SHP77 (cell line): Measurements from ENCODE around the gene STPG2.
"Not testable (repeated sequence)": the region's sequence is repeated elsewhere in the genome, so short reads cannot be mapped to it uniquely, and the experiment has no call there.

Source experiments
- DNase-seq, 2 experiments: peaks; one replicate each; lab custom pipeline; 2025; lab: John Stamatoyannopoulos, UW

The STPG2 gene

DNA sequence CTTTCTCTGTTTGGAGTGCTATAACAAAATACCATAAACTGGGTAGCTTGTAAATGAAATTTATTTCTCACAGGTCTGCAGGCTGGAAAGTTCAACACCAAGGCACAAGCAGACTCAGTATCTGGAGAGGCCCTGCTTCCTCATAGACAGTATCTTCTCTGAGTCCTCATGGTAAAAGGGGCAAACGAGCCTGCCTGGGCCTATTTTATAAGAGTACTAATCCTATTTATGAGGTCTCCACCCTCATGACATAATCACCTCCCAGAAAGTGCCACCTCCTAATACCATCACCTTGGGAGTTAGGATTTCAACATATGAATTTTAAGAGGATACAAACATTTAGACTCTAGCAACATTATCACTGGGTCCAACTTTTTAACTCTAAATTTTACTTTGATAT lies 200.3 kb downstream of the STPG2 start:
- no peak for DNase-seq

DNA sequence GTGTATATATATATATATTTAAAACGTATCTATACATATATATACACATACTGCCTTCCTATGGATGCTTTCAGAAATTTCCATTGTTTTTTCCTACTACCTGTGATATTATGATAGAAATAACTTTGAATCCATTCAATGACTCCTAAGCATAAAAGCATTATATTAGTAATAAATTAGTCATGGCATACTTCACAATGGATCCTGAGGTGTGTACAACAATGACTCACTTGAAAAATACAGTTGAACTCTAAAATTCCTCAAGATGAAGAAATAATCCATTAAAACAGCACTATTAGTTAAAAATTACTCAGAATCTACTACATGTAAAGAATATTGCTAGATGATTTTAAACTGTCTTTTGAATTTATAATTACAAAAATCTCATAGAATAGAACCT lies 201.1 kb downstream of the STPG2 start:
- DNase-seq: no peak

DNA sequence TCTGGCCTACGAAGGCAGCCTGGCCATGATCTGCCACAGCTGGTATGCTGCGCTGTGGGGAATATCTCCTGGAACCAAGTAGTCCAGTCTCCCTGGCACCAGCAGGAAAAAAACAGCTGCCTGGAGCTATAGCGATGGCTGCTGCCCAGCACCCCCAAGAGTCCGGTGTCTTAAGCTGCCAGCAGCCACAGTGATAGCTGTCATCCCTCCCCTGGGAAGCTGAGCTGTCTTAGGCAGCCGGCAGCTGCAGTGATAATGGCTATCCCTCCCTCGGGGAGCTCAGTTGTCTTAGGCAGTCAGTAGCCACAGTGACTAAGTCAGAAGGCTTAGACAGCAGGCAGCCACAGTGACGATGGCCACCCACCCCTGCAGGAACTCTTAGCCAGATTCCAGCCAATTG lies 205.1 kb downstream of the STPG2 start:
- DNase-seq: no peak

DNA sequence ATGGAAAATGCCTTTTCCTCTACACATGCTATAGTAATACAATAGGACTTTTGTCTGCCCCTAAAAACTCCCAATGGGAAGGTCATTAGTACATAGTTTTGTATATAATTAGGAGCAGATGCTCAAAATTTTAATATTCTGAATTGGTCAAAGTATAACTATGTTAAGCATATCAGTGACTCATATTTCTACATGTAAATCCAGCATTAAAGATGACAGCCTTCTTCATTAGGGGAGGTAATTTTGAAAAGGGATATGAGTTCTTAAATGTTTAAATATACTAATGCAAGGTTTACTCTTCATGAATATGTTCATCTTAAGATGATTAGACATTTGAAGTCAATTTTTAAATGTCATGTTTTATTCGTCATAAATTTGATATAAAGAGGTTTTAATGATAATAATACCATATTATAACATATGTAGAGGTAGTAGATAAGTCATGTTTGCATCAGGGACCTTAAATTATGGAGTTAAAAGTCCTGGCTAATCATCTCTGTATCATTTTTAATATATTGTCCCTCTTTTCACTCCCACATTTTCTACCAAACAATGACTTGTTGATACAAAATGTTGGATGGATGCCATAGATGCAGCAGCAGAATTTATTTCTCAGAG lies 218.8 kb downstream of the STPG2 start:
- no peak for DNase-seq

DNA sequence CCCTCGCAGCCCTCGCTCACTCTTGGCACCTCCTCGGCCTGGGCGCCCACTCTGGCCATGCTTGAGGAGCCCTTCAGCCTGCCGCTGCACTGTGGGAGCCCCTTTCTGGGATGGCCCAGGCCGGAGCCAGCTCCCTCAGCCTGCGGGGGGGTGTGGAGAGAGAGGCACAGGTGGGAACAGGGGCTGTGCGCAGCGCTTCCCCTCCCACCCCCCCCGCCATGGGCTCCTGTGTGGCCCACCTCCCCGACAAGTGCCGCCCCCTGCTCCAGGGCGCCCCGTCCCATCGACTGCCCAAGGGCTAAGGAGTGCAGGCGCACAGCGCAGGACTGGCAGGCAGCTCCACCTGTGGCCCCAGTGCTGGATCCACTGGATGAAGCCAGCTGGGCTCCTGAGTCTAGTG lies 220.2 kb downstream of the STPG2 start:
- no peak for DNase-seq

GRCh38 chr4:97917115-97917514 lies 226.2 kb downstream of the STPG2 start:
- DNase-seq: no peak

- DNase-seq: no peak
These were observed 231.1 kb downstream of the STPG2 start for GRCh38 chr4:97912156-97912555.

- no peak for DNase-seq
These were observed 231.9 kb downstream of the STPG2 start for GRCh38 chr4:97911236-97911906.

- no peak for DNase-seq
These were observed 233.3 kb downstream of the STPG2 start for GRCh38 chr4:97910005-97910404.

GRCh38 chr4:97903436-97904189 lies 239.7 kb downstream of the STPG2 start:
- not testable (repeated sequence) for DNase-seq

DNA sequence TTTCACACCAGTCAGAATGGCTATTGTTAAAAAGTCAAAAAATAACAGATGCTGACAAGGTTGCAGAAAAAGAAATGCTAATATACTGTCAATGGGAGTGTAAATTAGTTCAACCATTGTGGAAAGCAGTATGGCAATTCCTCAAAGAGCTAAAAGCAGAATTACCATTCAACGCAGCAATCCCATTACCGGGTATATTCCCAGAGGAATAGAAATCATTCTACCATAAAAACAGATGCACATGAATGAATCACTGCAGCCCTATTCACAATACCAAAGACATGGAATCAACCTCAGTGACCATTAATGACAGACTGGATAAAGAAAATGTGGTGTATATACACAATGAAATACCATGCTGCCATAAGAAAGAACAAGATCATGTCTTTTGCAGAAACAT lies 243.0 kb downstream of the STPG2 start:
- no peak for DNase-seq

GRCh38 chr4:97892592-97893266 lies 250.5 kb downstream of the STPG2 start:
- no peak for DNase-seq

DNA sequence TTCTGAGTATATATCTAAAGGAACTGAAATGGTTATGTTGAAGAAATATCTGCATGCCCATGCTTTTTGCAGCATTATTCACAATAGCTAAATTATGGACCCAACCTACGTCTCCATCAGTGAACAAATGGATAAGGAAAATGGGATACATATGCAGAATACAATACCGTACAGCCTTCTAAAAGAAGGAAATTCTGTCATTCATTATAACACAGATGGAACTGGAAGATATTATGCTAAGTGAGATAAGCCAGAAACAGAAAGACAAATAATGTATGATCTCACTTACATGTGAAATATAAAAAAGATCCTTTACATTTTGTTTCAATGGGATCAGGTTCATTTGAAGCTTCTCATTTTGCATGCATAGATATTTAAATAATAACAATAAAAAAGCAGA lies 263.3 kb downstream of the STPG2 start:
- DNase-seq: no peak

DNA sequence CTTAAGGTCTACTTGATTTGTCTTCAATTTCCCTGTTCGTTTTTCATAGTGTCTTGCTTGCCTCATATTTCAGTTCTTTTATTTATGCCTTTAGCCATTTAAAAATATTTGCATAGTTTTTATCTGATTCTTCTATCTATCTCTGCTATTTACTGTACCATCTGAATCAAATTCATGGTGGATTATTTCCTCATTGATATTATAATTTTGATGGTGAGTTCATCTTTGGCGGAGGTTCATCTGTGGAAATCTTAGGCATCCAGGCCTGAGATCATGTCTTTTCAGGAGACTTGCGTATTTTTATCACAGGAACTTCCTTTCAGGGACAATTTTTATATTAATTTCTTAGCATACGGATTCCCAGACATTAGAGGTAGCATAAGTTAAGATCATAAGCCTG lies 275.2 kb downstream of the STPG2 start:
- no peak for DNase-seq

GRCh38 chr4:97867557-97868091 lies 275.7 kb downstream of the STPG2 start:
- DNase-seq: no peak

GRCh38 chr4:97866821-97867556 lies 276.3 kb downstream of the STPG2 start:
- no peak for DNase-seq

DNA sequence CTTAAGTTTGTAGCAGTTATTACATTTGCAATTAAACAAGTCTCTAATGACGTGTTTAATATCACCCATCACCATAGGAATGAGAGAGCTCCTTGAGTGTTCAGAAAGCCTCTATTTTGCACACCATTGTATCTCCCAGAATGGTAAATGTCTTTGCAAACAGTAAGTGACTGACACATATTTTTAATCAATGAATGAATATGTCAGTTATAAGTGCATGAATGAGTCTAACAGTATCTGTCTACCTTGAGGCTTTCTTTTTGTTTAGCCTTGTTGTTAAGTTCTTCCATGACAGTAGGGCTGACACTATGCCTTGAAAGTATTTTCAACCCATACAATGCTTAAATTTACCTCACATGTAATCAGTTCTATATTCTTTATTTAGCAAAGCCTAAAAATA lies 292.2 kb downstream of the STPG2 start:
- DNase-seq: no peak

DNA sequence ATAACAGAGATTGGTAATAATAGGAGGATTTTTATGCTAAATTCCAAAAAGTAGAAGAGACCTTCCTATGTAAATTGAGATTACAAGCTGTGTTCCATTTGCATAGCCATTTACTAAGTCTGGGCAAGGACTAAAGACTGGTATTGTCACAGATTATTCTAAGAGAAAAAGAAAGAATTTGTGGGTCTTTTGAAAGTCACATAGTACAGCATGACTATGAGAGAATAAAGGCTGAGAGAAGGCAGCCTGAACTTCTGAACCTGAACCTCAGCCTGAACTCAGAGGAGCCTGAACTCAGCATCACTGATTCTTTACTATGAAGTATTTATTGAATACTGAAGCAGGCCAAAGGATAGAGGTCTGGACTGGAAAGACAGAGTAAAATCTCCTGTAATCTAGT lies 297.5 kb downstream of the STPG2 start:
- DNase-seq: no peak

GRCh38 chr4:97841512-97841911 lies 301.8 kb downstream of the STPG2 start:
- DNase-seq: no peak

- no peak for DNase-seq
These were observed 306.6 kb downstream of the STPG2 start for GRCh38 chr4:97836662-97837061.

- no peak for DNase-seq
These were observed 314.6 kb downstream of the STPG2 start for GRCh38 chr4:97828646-97829045.

GRCh38 chr4:97819294-97819693 lies 324.0 kb downstream of the STPG2 start:
- no peak for DNase-seq
